HepG2 (cell line): ENCODE measurements around the gene MAN1A2.

ENCODE experiments used
- CREB1 ChIP-seq, 2 experiments: fragments of 450-650 bp in 1 of 2; IDR thresholded peaks; 2 replicates each; pipeline ENCODE4 v1.6.1; 2016 to 2017; ENCODE audit warnings: control low read depth in 1 of 2, mild to moderate bottlenecking in 1 of 2, missing compliant biosample characterization in 1 of 2, missing genetic modification characterization in 1 of 2
- GFI1 ChIP-seq: sonication (generic); formaldehyde crosslinking; IDR thresholded peaks from 2 replicates; pipeline ENCODE4 v1.5.0; 2020; ENCODE audit warnings: missing genetic modification reagents, mild to moderate bottlenecking, borderline replicate concordance
- HCFC1 ChIP-seq: fragments of 150-350 bp; IDR thresholded peaks from 2 replicates; pipeline ENCODE4 v1.6.1; 2014; ENCODE audit warnings: low read depth, low read length
- REXO4 ChIP-seq: sonication (generic); formaldehyde crosslinking; IDR thresholded peaks from 2 replicates; pipeline ENCODE4 v1.8.0; 2022; ENCODE audit warnings: missing genetic modification reagents, mild to moderate bottlenecking, borderline replicate concordance
- SMAD1 ChIP-seq: sonication (generic); formaldehyde crosslinking; IDR thresholded peaks from 2 replicates; pipeline ENCODE4 v1.4.0; 2020; ENCODE audit warnings: missing genetic modification reagents, low read depth, mild to moderate bottlenecking, borderline replicate concordance
- SMC3 ChIP-seq: IDR thresholded peaks from 2 replicates; pipeline ENCODE4 v1.6.1; 2011; ENCODE audit warnings: low read length, improper control_type of control experiment
- TCF7L2 ChIP-seq: IDR thresholded peaks from 2 replicates; pipeline ENCODE4 v1.6.1; 2011; ENCODE audit warnings: mild to moderate bottlenecking, low read depth, low read length, moderate library complexity
- TF ChIP-seq, protein P1 (sequence below): sonication (generic); formaldehyde crosslinking; IDR thresholded peaks from 2 replicates; pipeline ENCODE4 v1.5.0; 2020; ENCODE audit warnings: mild to moderate bottlenecking, missing genetic modification reagents, moderate library complexity

DNA sequence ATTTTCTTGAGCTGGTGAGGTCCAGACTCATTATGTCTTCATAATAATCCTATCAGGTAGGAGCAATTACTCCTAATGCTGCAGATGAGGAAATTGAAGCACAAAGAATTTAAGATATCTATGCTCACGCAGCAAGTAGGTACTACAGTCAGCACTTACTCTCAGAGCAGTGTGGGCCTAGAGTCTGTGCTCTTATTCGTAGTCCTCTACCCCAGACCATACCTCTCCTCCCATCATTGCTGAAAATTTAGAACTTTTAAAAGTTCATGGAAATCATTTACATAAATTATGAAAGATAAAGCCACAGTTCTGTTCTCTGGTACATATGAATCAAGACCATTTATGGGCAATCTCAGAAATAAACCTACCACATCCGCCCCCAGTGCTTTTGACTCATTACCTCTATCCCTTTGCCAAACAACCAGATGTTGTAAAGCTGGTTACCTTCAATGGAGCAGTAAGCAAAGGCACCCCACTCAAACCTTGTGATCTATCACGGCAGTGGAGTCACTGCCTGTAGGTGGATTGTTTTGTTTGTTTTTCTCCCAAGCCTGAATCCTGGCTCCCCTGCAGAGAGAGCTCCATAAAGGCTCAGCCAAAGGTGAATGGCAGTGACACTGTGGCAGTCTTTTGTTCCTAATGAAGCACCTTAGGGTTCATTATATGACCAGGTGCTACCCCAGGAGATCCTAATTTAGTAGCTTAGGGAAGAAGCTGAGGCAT is 20.9 kb upstream of the MAN1A2 start:
- no peak for TF ChIP-seq CREB1 (IDR thresholded peaks at IDR 0.05)
- no peak for TF ChIP-seq CREB1 (CRISPR knock-in tag; IDR thresholded peaks at IDR 0.05)
- TF ChIP-seq SMAD1 (CRISPR knock-in tag) = no peak
- TF ChIP-seq, protein P1, sequence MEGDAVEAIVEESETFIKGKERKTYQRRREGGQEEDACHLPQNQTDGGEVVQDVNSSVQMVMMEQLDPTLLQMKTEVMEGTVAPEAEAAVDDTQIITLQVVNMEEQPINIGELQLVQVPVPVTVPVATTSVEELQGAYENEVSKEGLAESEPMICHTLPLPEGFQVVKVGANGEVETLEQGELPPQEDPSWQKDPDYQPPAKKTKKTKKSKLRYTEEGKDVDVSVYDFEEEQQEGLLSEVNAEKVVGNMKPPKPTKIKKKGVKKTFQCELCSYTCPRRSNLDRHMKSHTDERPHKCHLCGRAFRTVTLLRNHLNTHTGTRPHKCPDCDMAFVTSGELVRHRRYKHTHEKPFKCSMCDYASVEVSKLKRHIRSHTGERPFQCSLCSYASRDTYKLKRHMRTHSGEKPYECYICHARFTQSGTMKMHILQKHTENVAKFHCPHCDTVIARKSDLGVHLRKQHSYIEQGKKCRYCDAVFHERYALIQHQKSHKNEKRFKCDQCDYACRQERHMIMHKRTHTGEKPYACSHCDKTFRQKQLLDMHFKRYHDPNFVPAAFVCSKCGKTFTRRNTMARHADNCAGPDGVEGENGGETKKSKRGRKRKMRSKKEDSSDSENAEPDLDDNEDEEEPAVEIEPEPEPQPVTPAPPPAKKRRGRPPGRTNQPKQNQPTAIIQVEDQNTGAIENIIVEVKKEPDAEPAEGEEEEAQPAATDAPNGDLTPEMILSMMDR = no peak
- no peak for TF ChIP-seq REXO4 (CRISPR knock-in tag)
- TF ChIP-seq GFI1 = no peak
- no peak for TF ChIP-seq TCF7L2
- TF ChIP-seq SMC3 = no peak
- no peak for TF ChIP-seq HCFC1
